ENCODE data around the gene PLD5. TPM values are rescaled to one million over a fixed set of nuclear protein-coding genes. Genes with fewer than 3 reads are reported as not detected.

The PLD5 gene
- total RNA-seq, 1 experiment from 2014 or later = not detected

- Histone ChIP-seq H3K27me3 (ENCODE audit: low read length) (peaks cover 15% of the 10 kb centered on the region; the same call in 1 of the 2 replicates), H3K4me3 (ENCODE audit: low read length) (no peak overlapping the region), H3K9ac (ENCODE audit: low read length) (no peak overlapping the region), H3K9me3 (ENCODE audit: low read length) (no peaks in the 10 kb centered on the region), H3K79me2 (ENCODE audit: low read length) (no peaks in the 10 kb centered on the region), H3K4me1 (ENCODE audit: insufficient read depth, low read length) (no peaks in the 10 kb centered on the region), H3K4me2 (ENCODE audit: low read length) (no peak overlapping the region), H3K27ac (ENCODE audit: low read length) (no peak overlapping the region), H3K9me2 (replicated peaks; ENCODE audit: low read length) (no peaks in the 10 kb centered on the region; the same call in 1 of the 2 replicates), H4K20me1 (ENCODE audit: low read length) (no peaks in the 10 kb centered on the region), H3K36me3 (ENCODE audit: low read depth, low read length) (no peaks in the 10 kb centered on the region), H2AFZ (ENCODE audit: low read length) (no peak overlapping the region), H3F3A (ENCODE audit: low read length, unreplicated experiment) (no peaks in the 10 kb centered on the region)
- no peak for ATAC-seq
- ChIA-PET POLR2A (ENCODE audit: unreplicated experiment) (no interaction called here), CTCF (interaction anchor here (0.5 kb wide), 1 partner anchor 210 kb away, joined by 6 read pairs; no protein-coding TSS in a partner anchor)
- intact Hi-C loops (cut with micrococcal nuclease) = no loop called here
- no TSS peak for BruUV-seq (replicated peaks)
- no peak for DNase-seq
- TF ChIP-seq EZH2 (IDR thresholded peaks at IDR 0.05; ENCODE audit: low read length, unreplicated experiment) (no peak), EZH2phosphoT487 (IDR thresholded peaks at IDR 0.05; ENCODE audit: borderline replicate concordance, low read length) (no peak), CTCF (conservative IDR thresholded peaks at IDR 0.05; ENCODE audit: low read depth, low read length) (no peak)
Observed at GRCh38 chr1:242199776-242200458, 324.6 kb downstream of the PLD5 start.

GRCh38 chr1:242197907-242198820, 326.3 kb downstream of the PLD5 start:
- no peaks in the 10 kb centered on the region for H3K79me2 ChIP-seq (ENCODE audit: low read length)
- TF ChIP-seq EZH2phosphoT487 (IDR thresholded peaks at IDR 0.05; ENCODE audit: borderline replicate concordance, low read length) (no peak), EZH2 (IDR thresholded peaks at IDR 0.05; ENCODE audit: low read length, unreplicated experiment) (no peak), CTCF (conservative IDR thresholded peaks at IDR 0.05; ENCODE audit: low read depth, low read length) (no peak)
- H3K4me1 ChIP-seq (ENCODE audit: insufficient read depth, low read length) = no peaks in the 10 kb centered on the region
- POLR2A ChIA-PET (ENCODE audit: unreplicated experiment) = no interaction called here
- intact Hi-C loops (cut with micrococcal nuclease) = no loop called here
- no peaks in the 10 kb centered on the region for H3K9me3 ChIP-seq (ENCODE audit: low read length)
- H3K27ac ChIP-seq (ENCODE audit: low read length) = no peak overlapping the region
- CTCF ChIA-PET = no interaction called here
- no peak overlapping the region for H3K4me3 ChIP-seq (ENCODE audit: low read length)
- H3K9ac ChIP-seq (ENCODE audit: low read length) = no peak overlapping the region
- no TSS peak for BruUV-seq (replicated peaks)
- no peaks in the 10 kb centered on the region for H4K20me1 ChIP-seq (ENCODE audit: low read length)
- no peak for ATAC-seq
- H3K36me3 ChIP-seq (ENCODE audit: low read depth, low read length) = no peaks in the 10 kb centered on the region
- H3K27me3 ChIP-seq (ENCODE audit: low read length) = peaks cover 15% of the 10 kb centered on the region; the same call in 1 of the 2 replicates
- H3K4me2 ChIP-seq (ENCODE audit: low read length) = no peak overlapping the region
- no peaks in the 10 kb centered on the region for H3K9me2 ChIP-seq (replicated peaks; ENCODE audit: low read length)
- DNase-seq = no peak
- no peaks in the 10 kb centered on the region for H3F3A ChIP-seq (ENCODE audit: low read length, unreplicated experiment)
- no peak overlapping the region for H2AFZ ChIP-seq (ENCODE audit: low read length)

All from PC-3 (cell line).